ENCODE data around the gene DNHD1.

DNHD1 gene

GRCh38 chr11:6541356-6541755 lies 44.3 kb downstream of the DNHD1 start:
- no peak for DNase-seq

DNA sequence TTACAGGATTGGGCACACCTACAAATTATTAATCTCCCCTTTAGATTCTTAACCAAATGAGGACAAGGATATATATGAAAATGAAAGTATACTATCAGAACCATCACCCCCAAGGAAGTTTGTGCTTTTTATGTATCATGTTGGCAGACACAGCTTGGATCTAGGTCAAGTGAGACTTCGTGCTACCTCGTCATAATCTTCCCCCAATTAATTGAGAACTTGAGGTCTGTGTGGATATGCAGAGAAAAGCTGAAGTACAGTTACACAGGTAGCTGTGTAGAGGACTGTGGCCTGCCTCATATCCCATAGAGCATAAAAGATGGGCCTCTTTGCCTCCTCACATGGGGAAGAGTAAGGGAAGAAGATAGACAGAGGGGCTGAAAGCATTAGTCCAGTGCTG lies 45.6 kb downstream of the DNHD1 start:
- no peak for DNase-seq

- DNase-seq: no peak
These were observed 48.1 kb downstream of the DNHD1 start for GRCh38 chr11:6544921-6545850.

DNA sequence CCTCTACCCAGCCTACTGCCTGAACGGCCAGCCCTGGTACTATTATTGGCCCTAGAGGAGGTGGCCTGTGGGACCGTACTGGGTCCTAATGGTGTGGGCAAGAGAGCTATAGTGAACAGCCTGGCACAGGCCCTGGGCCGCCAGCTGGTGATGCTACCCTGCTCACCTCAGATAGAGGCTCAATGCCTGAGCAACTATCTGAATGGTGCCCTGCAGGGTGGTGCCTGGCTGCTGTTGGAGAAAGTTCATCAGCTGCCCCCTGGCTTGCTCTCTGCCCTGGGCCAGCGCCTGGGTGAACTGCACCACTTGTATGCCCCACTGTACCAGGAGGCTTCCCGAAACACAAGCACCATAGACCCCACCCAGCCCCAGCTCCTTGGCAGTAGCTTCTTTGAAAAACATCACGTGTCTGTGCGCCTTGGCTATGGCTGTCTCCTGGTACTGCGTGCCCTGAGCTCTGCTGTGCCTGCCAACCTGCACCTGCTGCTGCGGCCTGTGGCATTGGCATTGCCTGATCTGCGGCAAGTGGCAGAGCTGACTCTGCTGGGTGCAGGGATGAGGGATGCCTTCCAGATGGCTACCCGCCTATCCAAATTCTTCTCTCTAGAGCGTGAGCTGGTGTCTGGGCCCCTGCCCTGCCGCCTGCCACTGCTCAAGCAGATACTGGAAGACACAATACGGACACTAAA lies 49.0 kb downstream of the DNHD1 start:
- DNase-seq: no peak

DNA sequence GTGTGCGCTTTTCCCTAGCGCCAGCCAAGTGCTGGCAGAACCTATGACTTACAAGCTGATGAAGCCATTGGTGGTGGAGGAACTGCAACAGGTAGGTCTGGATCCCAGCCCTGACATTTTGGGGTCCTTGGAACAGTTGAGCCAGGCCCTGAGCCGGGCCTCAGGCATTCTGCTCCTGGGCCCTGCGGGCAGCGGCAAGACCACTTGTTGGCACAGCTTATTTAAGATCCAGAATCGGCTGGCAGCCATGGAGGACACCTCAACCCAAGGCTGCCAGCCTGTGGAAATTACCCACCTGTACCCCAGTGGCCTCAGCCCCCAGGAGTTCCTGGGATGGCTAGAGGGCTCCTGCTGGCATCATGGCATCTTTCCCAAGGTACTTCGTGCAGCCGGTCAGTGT lies 49.7 kb downstream of the DNHD1 start:
- DNase-seq: no peak

GRCh38 chr11:6547177-6547576 lies 50.1 kb downstream of the DNHD1 start:
- DNase-seq: no peak

- no peak for DNase-seq
These were observed 51.0 kb downstream of the DNHD1 start for GRCh38 chr11:6548121-6548520.

DNA sequence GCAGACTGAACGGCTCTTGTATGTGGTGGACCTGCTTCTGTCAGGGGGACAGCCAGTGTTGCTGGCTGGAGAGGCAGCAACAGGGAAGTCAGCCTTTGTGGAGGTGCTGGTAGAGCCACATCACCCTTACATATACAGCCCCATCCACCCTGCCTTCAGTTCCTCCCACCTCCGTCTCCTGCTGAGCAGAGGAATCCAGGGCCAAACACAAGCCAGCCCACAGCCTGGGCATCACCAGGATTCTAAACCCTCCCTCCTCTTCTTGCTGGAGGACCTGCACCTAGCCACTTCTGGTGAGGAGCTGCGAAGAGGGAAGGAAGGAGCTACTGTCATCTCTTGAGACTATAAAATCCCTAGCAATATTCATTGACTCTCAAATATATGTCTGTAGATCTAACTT lies 51.6 kb downstream of the DNHD1 start:
- DNase-seq: no peak

DNA sequence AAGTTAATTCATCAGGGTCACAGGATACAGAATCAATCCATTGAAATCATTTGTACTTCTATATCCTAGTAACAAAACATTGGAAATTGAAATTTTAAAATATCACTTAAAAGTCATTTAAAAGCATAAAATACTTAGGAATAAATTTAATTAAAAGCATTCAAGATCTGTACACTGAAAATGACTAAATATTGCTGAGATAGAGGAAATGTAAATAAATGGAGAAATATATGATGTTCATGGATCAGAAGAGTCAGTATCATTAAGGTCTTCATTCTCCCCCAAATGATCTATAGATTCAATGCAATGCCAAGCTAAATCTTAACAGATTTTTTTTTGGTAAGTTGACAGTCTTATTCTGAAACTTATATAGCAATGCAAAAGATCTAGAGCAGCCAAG lies 56.6 kb downstream of the DNHD1 start:
- DNase-seq: no peak

GRCh38 chr11:6554828-6555706 lies 58.0 kb downstream of the DNHD1 start:
- DNase-seq: no peak

DNA sequence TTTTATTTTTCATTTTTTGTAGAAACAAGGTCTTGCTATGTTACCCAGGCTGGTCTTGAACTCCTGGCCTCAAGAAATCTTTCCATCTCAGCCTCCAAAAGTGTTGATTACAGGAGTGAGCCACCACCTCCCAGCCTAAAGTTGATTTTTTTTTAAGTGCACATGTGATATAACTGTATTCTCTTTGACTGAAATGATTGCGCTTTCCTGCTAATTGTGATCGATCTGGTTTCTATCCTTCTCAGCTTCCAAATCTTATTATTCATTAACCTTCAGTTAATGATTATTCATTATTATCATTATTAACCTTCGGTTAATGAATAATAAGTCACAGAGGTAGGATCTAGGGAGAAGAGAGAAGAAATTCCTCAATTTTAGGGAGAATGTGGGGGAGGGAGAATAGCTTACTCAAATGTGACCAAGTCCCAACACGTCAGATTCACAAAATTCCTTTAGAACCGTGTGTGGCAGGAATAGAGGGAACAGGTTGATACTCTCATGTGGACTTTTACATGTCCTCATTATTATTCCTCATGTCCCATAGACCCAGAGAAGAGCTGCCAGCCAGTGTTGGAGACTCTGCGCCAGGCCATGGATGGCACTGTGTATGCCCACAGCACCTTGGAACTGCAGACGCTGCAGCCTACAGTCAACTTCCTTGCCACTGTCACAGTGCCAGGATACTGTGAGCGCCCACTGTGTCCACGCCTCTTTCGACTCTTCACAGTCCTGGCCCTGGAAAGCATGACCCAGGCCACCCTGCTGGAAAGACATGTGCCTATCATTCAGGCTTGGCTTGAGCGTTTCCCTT lies 59.3 kb downstream of the DNHD1 start:
- no peak for DNase-seq

DNA sequence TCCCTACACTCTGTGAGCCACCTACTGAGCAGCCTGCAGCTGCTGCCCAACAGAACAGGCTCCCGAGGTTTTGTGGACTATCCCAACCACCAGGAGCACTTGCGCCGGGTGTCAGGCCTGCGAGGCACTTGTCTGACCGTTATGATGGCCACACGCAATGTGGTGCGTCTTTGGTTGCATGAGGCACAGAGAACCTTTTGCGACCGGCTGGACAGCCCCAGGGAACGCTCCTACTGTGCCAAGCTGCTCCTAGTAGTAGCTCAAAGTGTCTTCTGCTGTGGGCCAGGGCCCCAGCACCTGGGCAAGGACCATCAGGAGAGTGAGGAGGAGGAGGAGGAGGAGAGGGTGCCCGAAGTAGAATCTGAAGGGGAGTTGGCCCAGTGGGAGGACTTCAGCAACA lies 60.0 kb downstream of the DNHD1 start:
- no peak for DNase-seq

GRCh38 chr11:6557761-6558674 lies 60.9 kb downstream of the DNHD1 start:
- DNase-seq: no peak

- no peak for DNase-seq
These were observed 62.3 kb downstream of the DNHD1 start for GRCh38 chr11:6559369-6559768.

DNA sequence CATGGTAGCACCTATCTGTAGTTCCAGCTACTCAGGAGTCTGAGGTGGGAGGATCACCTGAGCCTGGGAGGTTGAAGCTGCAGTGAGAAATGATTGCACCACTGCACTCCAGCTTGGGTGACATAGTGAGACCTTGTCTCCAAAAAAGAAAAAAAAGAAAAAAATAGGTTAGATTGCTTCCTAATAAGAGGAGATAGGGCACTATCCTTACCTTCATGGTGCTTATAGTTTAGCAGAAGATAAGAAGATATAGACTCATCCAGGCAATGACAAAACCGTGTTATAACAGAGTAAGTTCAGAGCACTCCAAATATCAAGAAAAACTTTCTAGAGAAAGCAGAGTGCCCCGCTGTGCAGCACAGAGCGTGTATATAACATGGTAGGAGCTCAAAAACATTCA lies 64.2 kb downstream of the DNHD1 start:
- no peak for DNase-seq

- peak; percentile 44 for DNase-seq
These were observed 66.1 kb downstream of the DNHD1 start for GRCh38 chr11:6563121-6563619.

DNA sequence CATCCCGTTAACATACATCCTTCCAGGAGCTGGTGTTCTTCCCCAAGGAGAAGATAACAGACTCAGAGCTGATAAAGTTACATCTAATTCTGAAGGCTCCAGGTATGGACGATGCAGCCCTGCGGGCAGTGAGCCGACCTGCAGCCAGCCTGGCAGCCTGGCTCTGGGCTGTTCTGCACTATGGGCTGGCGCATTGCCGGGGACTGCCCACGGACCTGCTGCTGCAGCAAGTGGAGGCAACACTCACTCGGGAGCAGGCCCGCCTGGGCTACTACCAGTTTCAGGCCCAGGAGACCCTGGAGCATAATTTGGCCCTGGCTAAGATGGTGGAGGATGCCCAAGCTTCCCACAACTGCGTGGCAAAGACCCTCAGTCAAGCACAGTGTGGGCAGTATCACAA lies 66.6 kb downstream of the DNHD1 start:
- DNase-seq: no peak

- no peak for DNase-seq
These were observed 68.2 kb downstream of the DNHD1 start for GRCh38 chr11:6565325-6565724.

GRCh38 chr11:6565988-6566703 lies 69.1 kb downstream of the DNHD1 start:
- no peak for DNase-seq

GRCh38 chr11:6566704-6567370 lies 69.8 kb downstream of the DNHD1 start:
- peak; percentile 51 for DNase-seq

Data from DMS79 treated with DMSO at 0.1 percent for 48 hours (cell line).